ENCODE measurements around the gene CTNNA2. TPM values are rescaled to one million over a fixed set of nuclear protein-coding genes. Genes with fewer than 3 reads are reported as not detected.

The CTNNA2 gene
- total RNA-seq, 1 donor from 2014 or later = not detected

GRCh38 chr2:80461505-80462197 is 948.8 kb downstream of the CTNNA2 start:
- no peak for DNase-seq (ENCODE audit: low read depth, low spot score)

GRCh38 chr2:80462654-80463053 is 949.8 kb downstream of the CTNNA2 start:
- DNase-seq (ENCODE audit: low read depth, low spot score) = no peak

GRCh38 chr2:80464275-80464674 is 951.4 kb downstream of the CTNNA2 start:
- DNase-seq (ENCODE audit: low read depth, low spot score) = no peak

GRCh38 chr2:80467262-80467811 is 954.5 kb downstream of the CTNNA2 start:
- no peak for DNase-seq (ENCODE audit: low read depth, low spot score)

- no peak for DNase-seq (ENCODE audit: low read depth, low spot score)
Measured at GRCh38 chr2:80469428-80469827, 956.6 kb downstream of the CTNNA2 start.

- no peak for DNase-seq (ENCODE audit: low read depth, low spot score)
Measured at GRCh38 chr2:80473069-80473468, 960.2 kb downstream of the CTNNA2 start.

- DNase-seq (ENCODE audit: low read depth, low spot score) = no peak
Measured at GRCh38 chr2:80473796-80474195, 960.9 kb downstream of the CTNNA2 start.

GRCh38 chr2:80475970-80476369 is 963.1 kb downstream of the CTNNA2 start:
- DNase-seq (ENCODE audit: low read depth, low spot score) = no peak

GRCh38 chr2:80476535-80477117 is 963.8 kb downstream of the CTNNA2 start:
- no peak for DNase-seq (ENCODE audit: low read depth, low spot score)

- DNase-seq (ENCODE audit: low read depth, low spot score) = no peak
Measured at GRCh38 chr2:80482276-80482675, 969.4 kb downstream of the CTNNA2 start.

GRCh38 chr2:80489717-80490116 is 976.9 kb downstream of the CTNNA2 start:
- no peak for DNase-seq (ENCODE audit: low read depth, low spot score)

GRCh38 chr2:80490964-80491363 is 978.1 kb downstream of the CTNNA2 start:
- DNase-seq (ENCODE audit: low read depth, low spot score) = no peak

GRCh38 chr2:80496346-80496745 is 983.5 kb downstream of the CTNNA2 start:
- DNase-seq (ENCODE audit: low read depth, low spot score) = no peak

- DNase-seq (ENCODE audit: low read depth, low spot score) = no peak
Measured at GRCh38 chr2:80496775-80497174, 983.9 kb downstream of the CTNNA2 start.

- DNase-seq (ENCODE audit: low read depth, low spot score) = no peak
Measured at GRCh38 chr2:80499095-80499494, 986.2 kb downstream of the CTNNA2 start.

GRCh38 chr2:80501874-80502624 is 989.2 kb downstream of the CTNNA2 start:
- no peak for DNase-seq (ENCODE audit: low read depth, low spot score)

GRCh38 chr2:80506563-80506962 is 993.7 kb downstream of the CTNNA2 start:
- no peak for DNase-seq (ENCODE audit: low read depth, low spot score)

GRCh38 chr2:80510716-80511115 is 997.9 kb downstream of the CTNNA2 start:
- DNase-seq (ENCODE audit: low read depth, low spot score) = no peak

GRCh38 chr2:80515964-80516363 is 1003.1 kb downstream of the CTNNA2 start:
- DNase-seq (ENCODE audit: low read depth, low spot score) = no peak

- no peak for DNase-seq (ENCODE audit: low read depth, low spot score)
Measured at GRCh38 chr2:80517316-80517715, 1004.5 kb downstream of the CTNNA2 start.

GRCh38 chr2:80519121-80519643 is 1006.3 kb downstream of the CTNNA2 start:
- no peak for DNase-seq (ENCODE audit: low read depth, low spot score)

- DNase-seq (ENCODE audit: low read depth, low spot score) = no peak
Measured at GRCh38 chr2:80519699-80520291, 1006.9 kb downstream of the CTNNA2 start.
